Measurements from ENCODE around the gene NRG2. TPM values are rescaled to one million over a fixed set of nuclear protein-coding genes. Genes with fewer than 3 reads are reported as not detected.

NRG2 gene
- polyA plus RNA-seq, 2 of the 4 experiments (the other 2 are of a cell fraction), result 1.0 to 1.1 TPM

DNA sequence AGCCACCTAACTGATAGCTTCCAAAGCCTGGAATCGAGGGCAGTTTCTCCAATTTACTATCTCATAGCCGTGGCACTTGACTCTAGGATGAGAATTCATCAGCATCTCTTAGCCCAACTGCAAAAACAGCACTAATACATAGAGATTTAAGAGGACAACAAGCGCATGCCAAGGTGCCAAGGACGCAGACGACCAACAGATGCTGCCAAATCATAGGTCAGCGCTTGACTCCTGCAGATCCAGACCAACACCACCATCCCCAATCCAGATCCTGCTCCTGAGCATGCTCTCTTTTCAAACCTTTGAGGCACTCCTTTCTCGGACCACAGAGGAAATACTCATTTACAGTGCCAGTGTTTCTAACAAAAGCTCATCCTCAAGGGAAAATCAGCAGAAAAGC lies 24.6 kb downstream of the NRG2 start:
- TF ChIP-seq FOSB (CRISPR knock-in tag; IDR thresholded peaks at IDR 0.05) (no peak), CHD4 (IDR thresholded peaks at IDR 0.05; ENCODE audit: borderline replicate concordance) (no peak)
- H3K4me2 ChIP-seq, result no peak overlapping the region
- ATAC-seq (no peak), DNase-seq (ENCODE audit: low read depth in 1 of 2, low spot score in 1 of 2) (no peak), FAIRE-seq (no peak)
- H3K9me3 ChIP-seq, result no peaks in the 10 kb centered on the region
- H3K4me1 ChIP-seq, result no peaks in the 10 kb centered on the region
- 65% methylated on average over 7 of the region's 7 CpGs for WGBS (ENCODE audit: missing lambda C conversion rate)
- H3K4me3 ChIP-seq, result no peak overlapping the region
- POLR2A ChIA-PET, result no interaction called here
- H3K27ac ChIP-seq, result no peak overlapping the region
- CTCF ChIA-PET, result interaction anchor here (1.7 to 3.9 kb wide), 2 partner anchors 13 to 50 kb away, joined by 4 to 16 read pairs; no protein-coding TSS in a partner anchor

DNA sequence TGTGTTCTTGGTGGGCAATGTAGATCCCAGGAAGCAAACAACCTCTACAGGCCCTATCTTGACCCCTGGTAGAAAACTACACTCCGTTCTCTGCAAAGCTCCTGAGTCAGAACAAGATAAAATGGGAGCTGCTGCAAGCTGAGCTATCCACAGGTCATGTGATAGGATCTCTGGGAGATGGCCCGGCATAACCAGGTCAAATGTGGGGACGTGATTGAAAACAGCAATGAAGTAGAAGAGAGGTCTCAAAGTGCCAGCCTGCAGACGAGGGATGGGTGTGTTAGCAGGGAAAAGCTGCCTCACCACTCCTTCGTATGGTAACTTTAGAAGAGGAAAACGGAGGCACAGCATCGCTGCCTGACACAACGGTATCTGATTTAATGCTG lies 25.0 kb downstream of the NRG2 start:
- H3K9me3 ChIP-seq, result no peaks in the 10 kb centered on the region
- no peak overlapping the region for H3K4me2 ChIP-seq
- WGBS (ENCODE audit: missing lambda C conversion rate), result 71% methylated on average over 8 of the region's 8 CpGs
- no peak overlapping the region for H3K4me3 ChIP-seq
- H3K4me1 ChIP-seq, result no peaks in the 10 kb centered on the region
- no peak overlapping the region for H3K27ac ChIP-seq
- no peak for TF ChIP-seq EHMT2 (IDR thresholded peaks at IDR 0.05; ENCODE audit: low read depth)
- TF ChIP-seq NPAS2 (CRISPR knock-in tag; IDR thresholded peaks at IDR 0.05; ENCODE audit: borderline replicate concordance), result no peak
- TF ChIP-seq HEYL (CRISPR knock-in tag; IDR thresholded peaks at IDR 0.05), result no peak
- TF ChIP-seq, protein P1, sequence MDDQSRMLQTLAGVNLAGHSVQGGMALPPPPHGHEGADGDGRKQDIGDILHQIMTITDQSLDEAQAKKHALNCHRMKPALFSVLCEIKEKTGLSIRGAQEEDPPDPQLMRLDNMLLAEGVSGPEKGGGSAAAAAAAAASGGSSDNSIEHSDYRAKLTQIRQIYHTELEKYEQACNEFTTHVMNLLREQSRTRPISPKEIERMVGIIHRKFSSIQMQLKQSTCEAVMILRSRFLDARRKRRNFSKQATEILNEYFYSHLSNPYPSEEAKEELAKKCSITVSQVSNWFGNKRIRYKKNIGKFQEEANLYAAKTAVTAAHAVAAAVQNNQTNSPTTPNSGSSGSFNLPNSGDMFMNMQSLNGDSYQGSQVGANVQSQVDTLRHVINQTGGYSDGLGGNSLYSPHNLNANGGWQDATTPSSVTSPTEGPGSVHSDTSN (IDR thresholded peaks at IDR 0.05), result no peak
- no peak for TF ChIP-seq EP300 (IDR thresholded peaks at IDR 0.05)
- no peak for TF ChIP-seq CHD4 (IDR thresholded peaks at IDR 0.05; ENCODE audit: borderline replicate concordance)
- no peak for TF ChIP-seq EHF (CRISPR knock-in tag; IDR thresholded peaks at IDR 0.05)
- no peak for TF ChIP-seq CHD2 (IDR thresholded peaks at IDR 0.05; ENCODE audit: low read length, partially characterized antibody)
- no peak for TF ChIP-seq RARB (CRISPR knock-in tag; IDR thresholded peaks at IDR 0.05)
- TF ChIP-seq RAD21 (conservative IDR thresholded peaks at IDR 0.05 in 1 of 2, IDR thresholded peaks at IDR 0.05 in 1 of 2), result no peak
- TF ChIP-seq HDAC2 (IDR thresholded peaks at IDR 0.05), result no peak
- POLR2A ChIA-PET, result no interaction called here
- CTCF ChIA-PET, result interaction anchor here (1.7 to 3.9 kb wide), 2 partner anchors 13 to 49 kb away, joined by 4 to 16 read pairs; no protein-coding TSS in a partner anchor
- ATAC-seq (no peak), DNase-seq (ENCODE audit: low read depth in 1 of 2, low spot score in 1 of 2) (no peak), FAIRE-seq (no peak)

DNA sequence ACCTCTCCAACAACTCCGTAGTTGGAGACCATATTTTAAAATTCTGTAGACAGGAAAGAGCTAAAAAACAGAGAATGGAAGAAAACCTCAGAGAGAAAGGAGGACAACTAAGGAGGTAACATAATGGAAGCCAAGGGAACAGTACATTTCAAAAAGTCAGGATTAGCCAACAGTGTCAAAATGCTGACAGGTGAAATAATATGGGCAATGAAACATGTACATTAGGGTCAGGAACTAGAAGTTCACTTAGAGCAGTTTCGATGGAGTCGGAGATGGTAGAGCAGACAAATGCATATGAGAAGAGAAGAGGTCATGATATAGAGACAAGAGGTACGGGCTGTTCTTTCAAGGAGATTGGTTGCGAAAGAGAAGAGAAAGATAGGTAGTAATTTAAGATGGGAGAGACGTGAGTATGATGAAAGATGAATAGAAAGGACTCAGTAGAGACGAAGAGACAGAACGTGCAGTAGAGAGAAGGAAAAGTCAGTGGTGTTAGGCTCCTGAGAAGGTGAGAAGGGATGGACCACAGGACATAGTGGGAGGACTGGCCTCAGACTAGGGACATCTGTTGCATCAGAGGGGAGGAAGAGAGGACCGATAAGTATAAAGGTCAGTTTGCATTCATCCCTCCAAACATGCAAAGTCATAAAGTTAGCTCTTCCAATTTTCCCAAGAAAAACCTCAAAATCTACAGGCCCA lies 25.6 kb downstream of the NRG2 start:
- TF ChIP-seq RFX5 (IDR thresholded peaks at IDR 0.05) (no peak), MAFK (IDR thresholded peaks at IDR 0.05; ENCODE audit: partially characterized antibody) (peak; percentile 59), JUN (IDR thresholded peaks at IDR 0.05) (no peak)
- no peaks in the 10 kb centered on the region for H3K4me1 ChIP-seq
- ChIA-PET CTCF (interaction anchor here (1.7 to 3.9 kb wide), 2 partner anchors 12 to 49 kb away, joined by 4 to 16 read pairs; no protein-coding TSS in a partner anchor), POLR2A (no interaction called here)
- H3K4me2 ChIP-seq, result no peak overlapping the region
- H3K27ac ChIP-seq, result no peak overlapping the region
- ATAC-seq (no peak), DNase-seq (ENCODE audit: low read depth in 1 of 2, low spot score in 1 of 2) (no peak), FAIRE-seq (no peak)
- no peak overlapping the region for H3K4me3 ChIP-seq
- no peaks in the 10 kb centered on the region for H3K9me3 ChIP-seq
- WGBS (ENCODE audit: missing lambda C conversion rate), result 65% methylated on average over 9 of the region's 9 CpGs

DNA sequence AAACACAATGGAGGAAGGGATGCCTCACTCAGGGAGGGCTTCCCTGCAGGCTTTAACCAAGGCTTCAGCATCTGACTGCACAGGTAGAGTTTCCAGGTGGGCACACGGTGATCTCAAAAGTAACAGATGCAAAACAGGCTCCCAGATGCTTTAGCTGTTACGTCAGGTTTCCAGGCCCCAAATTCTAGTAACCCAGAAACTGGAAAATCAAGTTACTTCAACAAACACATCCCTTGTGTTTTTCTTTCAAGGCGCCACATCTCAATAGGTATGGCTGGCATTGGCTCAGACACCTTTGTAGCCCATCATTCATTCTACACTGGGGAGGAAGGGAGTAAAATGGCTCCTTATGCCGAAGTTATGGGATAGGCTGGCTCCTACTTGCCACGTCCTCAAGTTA lies 27.4 kb downstream of the NRG2 start:
- 53% methylated on average over 5 of the region's 5 CpGs for WGBS (ENCODE audit: missing lambda C conversion rate)
- DNase-seq (ENCODE audit: low read depth in 1 of 2, low spot score in 1 of 2), result no peak
- ChIA-PET CTCF (interaction anchor here (1.5 kb wide), 1 partner anchor 47 kb away, joined by 8 read pairs; no protein-coding TSS in a partner anchor), POLR2A (interaction anchor here (0.5 kb wide), 1 partner anchor 92 kb away, joined by 3 read pairs; no protein-coding TSS in a partner anchor)
- Histone ChIP-seq H3K4me1 (no peaks in the 10 kb centered on the region), H3K4me2 (no peak overlapping the region), H3K4me3 (no peak overlapping the region), H3K9me3 (no peaks in the 10 kb centered on the region), H3K27ac (no peak overlapping the region)
- no peak for ATAC-seq
- FAIRE-seq, result no peak
- TF ChIP-seq POLR2A (IDR thresholded peaks at IDR 0.05; ENCODE audit: low read length) (no peak), JUNB (IDR thresholded peaks at IDR 0.05) (no peak), KDM5A (IDR thresholded peaks at IDR 0.05) (no peak), TFCP2L1 (CRISPR knock-in tag; IDR thresholded peaks at IDR 0.05) (no peak), FOSL2 (IDR thresholded peaks at IDR 0.05) (no peak), FOSL2 (CRISPR knock-in tag; IDR thresholded peaks at IDR 0.05) (no peak), CBX2 (IDR thresholded peaks at IDR 0.05; ENCODE audit: borderline replicate concordance, low read depth) (no peak), EP300 (IDR thresholded peaks at IDR 0.05) (no peak), HDAC2 (IDR thresholded peaks at IDR 0.05) (no peak), HEYL (CRISPR knock-in tag; IDR thresholded peaks at IDR 0.05) (no peak), HOXB13 (CRISPR knock-in tag; IDR thresholded peaks at IDR 0.05; ENCODE audit: low read depth) (no peak)
- TF ChIP-seq, protein P2, sequence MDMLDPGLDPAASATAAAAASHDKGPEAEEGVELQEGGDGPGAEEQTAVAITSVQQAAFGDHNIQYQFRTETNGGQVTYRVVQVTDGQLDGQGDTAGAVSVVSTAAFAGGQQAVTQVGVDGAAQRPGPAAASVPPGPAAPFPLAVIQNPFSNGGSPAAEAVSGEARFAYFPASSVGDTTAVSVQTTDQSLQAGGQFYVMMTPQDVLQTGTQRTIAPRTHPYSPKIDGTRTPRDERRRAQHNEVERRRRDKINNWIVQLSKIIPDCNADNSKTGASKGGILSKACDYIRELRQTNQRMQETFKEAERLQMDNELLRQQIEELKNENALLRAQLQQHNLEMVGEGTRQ (IDR thresholded peaks at IDR 0.05), result no peak
- TF ChIP-seq, protein P3, sequence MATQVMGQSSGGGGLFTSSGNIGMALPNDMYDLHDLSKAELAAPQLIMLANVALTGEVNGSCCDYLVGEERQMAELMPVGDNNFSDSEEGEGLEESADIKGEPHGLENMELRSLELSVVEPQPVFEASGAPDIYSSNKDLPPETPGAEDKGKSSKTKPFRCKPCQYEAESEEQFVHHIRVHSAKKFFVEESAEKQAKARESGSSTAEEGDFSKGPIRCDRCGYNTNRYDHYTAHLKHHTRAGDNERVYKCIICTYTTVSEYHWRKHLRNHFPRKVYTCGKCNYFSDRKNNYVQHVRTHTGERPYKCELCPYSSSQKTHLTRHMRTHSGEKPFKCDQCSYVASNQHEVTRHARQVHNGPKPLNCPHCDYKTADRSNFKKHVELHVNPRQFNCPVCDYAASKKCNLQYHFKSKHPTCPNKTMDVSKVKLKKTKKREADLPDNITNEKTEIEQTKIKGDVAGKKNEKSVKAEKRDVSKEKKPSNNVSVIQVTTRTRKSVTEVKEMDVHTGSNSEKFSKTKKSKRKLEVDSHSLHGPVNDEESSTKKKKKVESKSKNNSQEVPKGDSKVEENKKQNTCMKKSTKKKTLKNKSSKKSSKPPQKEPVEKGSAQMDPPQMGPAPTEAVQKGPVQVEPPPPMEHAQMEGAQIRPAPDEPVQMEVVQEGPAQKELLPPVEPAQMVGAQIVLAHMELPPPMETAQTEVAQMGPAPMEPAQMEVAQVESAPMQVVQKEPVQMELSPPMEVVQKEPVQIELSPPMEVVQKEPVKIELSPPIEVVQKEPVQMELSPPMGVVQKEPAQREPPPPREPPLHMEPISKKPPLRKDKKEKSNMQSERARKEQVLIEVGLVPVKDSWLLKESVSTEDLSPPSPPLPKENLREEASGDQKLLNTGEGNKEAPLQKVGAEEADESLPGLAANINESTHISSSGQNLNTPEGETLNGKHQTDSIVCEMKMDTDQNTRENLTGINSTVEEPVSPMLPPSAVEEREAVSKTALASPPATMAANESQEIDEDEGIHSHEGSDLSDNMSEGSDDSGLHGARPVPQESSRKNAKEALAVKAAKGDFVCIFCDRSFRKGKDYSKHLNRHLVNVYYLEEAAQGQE (IDR thresholded peaks at IDR 0.05), result no peak
- TF ChIP-seq, protein P4, sequence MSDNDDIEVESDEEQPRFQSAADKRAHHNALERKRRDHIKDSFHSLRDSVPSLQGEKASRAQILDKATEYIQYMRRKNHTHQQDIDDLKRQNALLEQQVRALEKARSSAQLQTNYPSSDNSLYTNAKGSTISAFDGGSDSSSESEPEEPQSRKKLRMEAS (IDR thresholded peaks at IDR 0.05), result no peak

Data from A549 (cell line).